ENCODE measurements around the gene RUNX1. TPM values are rescaled to one million over a fixed set of nuclear protein-coding genes. Genes with fewer than 3 reads are reported as not detected.

The RUNX1 gene
- total and polyA plus RNA-seq, 8 donors = 7.5 to 89.6 (median 10.8) TPM

GRCh38 chr21:34909492-34910292, 139.4 kb downstream of the RUNX1 start:
- Histone ChIP-seq H3K36me3 (no peaks in the 10 kb centered on the region), H3K27ac (peak overlapping the region; percentile 5 to 55), H3K4me1 (peaks cover 11 to 73% of the 10 kb centered on the region in 2 donors), H3K9me3 (no peaks in the 10 kb centered on the region), H3K4me3 (no peak overlapping the region), H3K27me3 (no peaks in the 10 kb centered on the region)
- intact Hi-C loops (cut with DNase I) = no loop called here
- no peak for DNase-seq
- no peak for ATAC-seq
- no peak for TF ChIP-seq CTCF (IDR thresholded peaks at IDR 0.05)

GRCh38 chr21:34908419-34909055, 140.6 kb downstream of the RUNX1 start:
- H3K36me3 ChIP-seq = no peaks in the 10 kb centered on the region
- H3K4me3 ChIP-seq = no peak overlapping the region
- peaks cover 10 to 62% of the 10 kb centered on the region in 2 donors for H3K4me1 ChIP-seq
- DNase-seq = no peak
- H3K27me3 ChIP-seq = no peaks in the 10 kb centered on the region
- H3K9me3 ChIP-seq = no peaks in the 10 kb centered on the region
- intact Hi-C loops (cut with DNase I) = no loop called here
- no peak for TF ChIP-seq CTCF (IDR thresholded peaks at IDR 0.05)
- ATAC-seq = peak; percentile 41
- H3K27ac ChIP-seq = peak overlapping the region in 1 of 2 donors; percentile 62

GRCh38 chr21:34907461-34908418, 141.4 kb downstream of the RUNX1 start:
- H3K4me1 ChIP-seq = peaks cover 7 to 61% of the 10 kb centered on the region in 2 donors
- H3K9me3 ChIP-seq = no peaks in the 10 kb centered on the region
- H3K27me3 ChIP-seq = no peaks in the 10 kb centered on the region
- TF ChIP-seq CTCF (IDR thresholded peaks at IDR 0.05) = no peak
- no peak for ATAC-seq
- H3K36me3 ChIP-seq = no peaks in the 10 kb centered on the region
- no peak overlapping the region for H3K4me3 ChIP-seq
- peak overlapping the region in 1 of 2 donors; percentile 62 for H3K27ac ChIP-seq
- no peak for DNase-seq
- intact Hi-C loops (cut with DNase I) = no loop called here

- Histone ChIP-seq H3K4me1 (peaks cover 7 to 53% of the 10 kb centered on the region in 2 donors), H3K36me3 (no peaks in the 10 kb centered on the region), H3K9me3 (no peaks in the 10 kb centered on the region), H3K27ac (no peak overlapping the region), H3K27me3 (no peaks in the 10 kb centered on the region), H3K4me3 (no peak overlapping the region)
- no peak for TF ChIP-seq CTCF (IDR thresholded peaks at IDR 0.05)
- ATAC-seq = no peak
- intact Hi-C loops (cut with DNase I) = no loop called here
- DNase-seq = no peak
Observed at GRCh38 chr21:34906401-34906800, 142.7 kb downstream of the RUNX1 start.
